ENCODE data around the gene ARHGAP42. TPM values are rescaled to one million over a fixed set of nuclear protein-coding genes. Genes with fewer than 3 reads are reported as not detected.

Gene ARHGAP42
- total and polyA plus RNA-seq, 2 donors, result 6.0 to 24.4 TPM

DNA sequence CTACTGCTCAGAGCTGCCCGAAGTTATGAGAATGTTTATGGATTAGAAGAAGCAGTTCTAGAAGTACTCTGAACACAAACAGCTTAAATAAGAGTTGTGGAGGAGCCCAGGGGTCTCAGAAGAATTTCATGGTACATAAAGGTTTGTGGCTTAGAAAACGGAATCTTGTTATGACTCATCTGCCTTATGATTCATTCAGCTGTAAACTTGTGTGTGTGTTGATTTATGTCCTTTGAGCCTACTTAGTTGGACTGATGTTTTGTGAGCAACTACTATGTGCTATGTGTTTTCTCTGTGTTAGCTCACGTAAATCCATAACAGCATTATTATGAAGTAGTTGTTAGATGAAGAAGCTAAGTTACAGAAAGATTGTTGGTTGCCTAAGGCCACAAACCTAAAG is 238.8 kb downstream of the ARHGAP42 start:
- Histone ChIP-seq H3K27me3 (ENCODE audit: control insufficient read depth in 2 of 2, insufficient read depth in 1 of 2, low read length in 1 of 2) (no peaks in the 10 kb centered on the region), H3K27ac (ENCODE audit: low read depth in 1 of 2, low read length in 1 of 2) (no peak overlapping the region), H3K4me3 (ENCODE audit: low read length in 2 of 2) (no peak overlapping the region), H3K4me1 (ENCODE audit: control insufficient read depth in 2 of 2, insufficient read depth in 2 of 2, low read length in 2 of 2) (no peaks in the 10 kb centered on the region), H3K36me3 (ENCODE audit: control insufficient read depth in 2 of 2, insufficient read depth in 2 of 2, low read length in 1 of 2) (no peaks in the 10 kb centered on the region), H3K9me3 (ENCODE audit: control insufficient read depth in 2 of 2, insufficient read depth in 1 of 2, low read length in 1 of 2) (no peaks in the 10 kb centered on the region)
- no peak for DNase-seq (ENCODE audit: low read depth in 6 of 9, low spot score in 9 of 9)
- WGBS, result 92% methylated on average over 3 of the region's 3 CpGs

DNA sequence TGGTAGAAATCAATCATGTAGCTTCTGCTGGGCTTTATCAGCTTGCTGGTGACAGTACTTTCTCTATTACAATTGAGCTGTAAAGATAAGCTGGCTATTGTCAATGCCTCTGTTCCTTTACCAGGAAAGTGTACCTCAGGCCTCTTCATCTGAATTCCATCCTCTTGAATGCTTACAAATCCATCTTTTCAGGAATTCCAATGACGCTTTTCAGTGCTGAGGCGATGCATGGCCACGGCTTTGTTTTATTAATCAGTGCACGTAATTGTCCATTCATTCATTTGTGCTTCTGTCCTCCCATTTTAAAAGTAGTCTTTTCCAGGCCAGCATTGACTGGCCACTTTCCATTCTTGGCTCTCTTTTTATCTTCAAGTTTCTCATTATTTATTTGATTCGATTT is 240.5 kb downstream of the ARHGAP42 start:
- 90% methylated on average over 5 of the region's 5 CpGs for WGBS
- H3K36me3 ChIP-seq (ENCODE audit: control insufficient read depth in 2 of 2, insufficient read depth in 2 of 2, low read length in 1 of 2), result no peaks in the 10 kb centered on the region

DNA sequence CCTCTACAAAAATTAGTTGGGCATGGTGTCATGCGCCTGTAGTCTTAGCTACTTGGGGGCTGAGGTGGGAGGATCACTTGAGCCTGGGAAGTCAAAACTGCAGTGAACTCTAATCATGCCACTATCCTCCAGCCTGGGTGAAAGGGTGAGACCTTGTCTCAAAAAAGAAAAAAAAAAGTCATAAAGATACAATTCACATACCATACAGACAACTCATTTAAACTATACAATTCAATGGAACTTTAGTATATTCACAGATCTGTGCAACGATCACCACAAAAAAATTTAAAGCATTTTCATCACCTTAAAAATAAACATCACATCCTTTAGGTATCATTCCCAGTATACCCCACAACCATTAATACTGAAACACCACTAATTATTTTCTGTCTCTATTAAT is 241.3 kb downstream of the ARHGAP42 start:
- Histone ChIP-seq H3K27me3 (ENCODE audit: control insufficient read depth in 2 of 2, insufficient read depth in 1 of 2, low read length in 1 of 2) (no peaks in the 10 kb centered on the region), H3K4me3 (ENCODE audit: low read length in 2 of 2) (no peak overlapping the region), H3K27ac (ENCODE audit: low read depth in 1 of 2, low read length in 1 of 2) (no peak overlapping the region), H3K4me1 (ENCODE audit: control insufficient read depth in 2 of 2, insufficient read depth in 2 of 2, low read length in 2 of 2) (no peaks in the 10 kb centered on the region), H3K9me3 (ENCODE audit: control insufficient read depth in 2 of 2, insufficient read depth in 1 of 2, low read length in 1 of 2) (no peaks in the 10 kb centered on the region), H3K36me3 (ENCODE audit: control insufficient read depth in 2 of 2, insufficient read depth in 2 of 2, low read length in 1 of 2) (no peaks in the 10 kb centered on the region)
- WGBS, result 96% methylated on average over 2 of the region's 2 CpGs
- no peak for DNase-seq (ENCODE audit: low read depth in 6 of 9, low spot score in 9 of 9)

More for the DNA sequence above, 240.5 kb downstream of the ARHGAP42 start:
- H3K9me3 ChIP-seq (ENCODE audit: control insufficient read depth in 2 of 2, insufficient read depth in 1 of 2, low read length in 1 of 2), result no peaks in the 10 kb centered on the region
- H3K4me3 ChIP-seq (ENCODE audit: low read length in 2 of 2), result no peak overlapping the region
- no peaks in the 10 kb centered on the region for H3K27me3 ChIP-seq (ENCODE audit: control insufficient read depth in 2 of 2, insufficient read depth in 1 of 2, low read length in 1 of 2)
- DNase-seq (ENCODE audit: low read depth in 6 of 9, low spot score in 9 of 9), result no peak
- no peaks in the 10 kb centered on the region for H3K4me1 ChIP-seq (ENCODE audit: control insufficient read depth in 2 of 2, insufficient read depth in 2 of 2, low read length in 2 of 2)
- no peak overlapping the region for H3K27ac ChIP-seq (ENCODE audit: low read depth in 1 of 2, low read length in 1 of 2)

DNA sequence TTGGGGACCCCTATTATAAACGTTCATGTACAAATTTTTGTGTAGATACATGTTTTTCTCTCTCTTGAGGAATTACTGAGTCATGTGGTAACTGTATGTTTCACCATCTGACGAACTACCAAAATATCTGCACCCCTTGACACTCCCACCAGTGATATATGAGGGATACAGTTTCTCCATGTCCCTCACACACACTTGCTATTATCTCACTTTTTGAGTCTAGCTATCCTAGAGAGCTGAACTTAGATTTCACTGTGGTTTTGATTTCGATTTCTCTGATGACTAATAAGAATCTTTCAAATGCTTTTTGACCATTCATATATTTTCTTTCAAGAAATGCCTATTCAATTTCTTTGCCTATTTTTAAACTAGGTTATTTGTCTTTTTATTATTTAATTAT is 242.3 kb downstream of the ARHGAP42 start:
- Histone ChIP-seq H3K4me3 (ENCODE audit: low read length in 2 of 2) (no peak overlapping the region), H3K9me3 (ENCODE audit: control insufficient read depth in 2 of 2, insufficient read depth in 1 of 2, low read length in 1 of 2) (no peaks in the 10 kb centered on the region), H3K27ac (ENCODE audit: low read depth in 1 of 2, low read length in 1 of 2) (no peak overlapping the region), H3K4me1 (ENCODE audit: control insufficient read depth in 2 of 2, insufficient read depth in 2 of 2, low read length in 2 of 2) (no peaks in the 10 kb centered on the region), H3K27me3 (ENCODE audit: control insufficient read depth in 2 of 2, insufficient read depth in 1 of 2, low read length in 1 of 2) (no peaks in the 10 kb centered on the region), H3K36me3 (ENCODE audit: control insufficient read depth in 2 of 2, insufficient read depth in 2 of 2, low read length in 1 of 2) (no peaks in the 10 kb centered on the region)
- WGBS, result 62% methylated on average over 3 of the region's 3 CpGs
- DNase-seq (ENCODE audit: low read depth in 6 of 9, low spot score in 9 of 9), result no peak

DNA sequence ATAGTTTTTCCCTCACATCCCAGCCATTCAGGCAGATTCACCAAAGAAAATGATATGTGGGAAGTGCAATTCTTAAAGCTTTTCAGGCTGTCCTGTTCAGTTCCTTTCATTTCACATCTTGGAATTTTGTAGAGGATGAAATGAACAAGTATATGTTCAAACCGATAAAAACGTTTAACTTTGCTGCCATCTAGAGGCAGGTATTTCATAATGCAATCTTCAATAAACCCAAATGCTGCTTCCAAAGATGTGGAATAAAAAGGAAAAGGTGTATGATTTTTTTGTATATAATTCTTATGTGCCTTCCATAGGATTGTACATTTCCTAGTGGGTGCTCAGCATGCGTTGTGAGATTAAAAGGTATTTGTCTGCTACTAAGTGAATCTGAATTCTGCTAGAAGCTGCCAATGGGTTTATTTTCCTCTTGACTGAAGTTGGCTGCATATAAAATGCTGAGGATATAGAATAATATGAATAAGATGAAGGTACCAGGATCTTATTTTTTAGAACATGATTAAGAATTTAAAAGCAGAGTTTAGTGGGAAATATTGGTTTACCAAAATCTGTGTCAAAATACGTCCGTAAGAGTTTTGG is 243.2 kb downstream of the ARHGAP42 start:
- H3K27me3 ChIP-seq (ENCODE audit: control insufficient read depth in 2 of 2, insufficient read depth in 1 of 2, low read length in 1 of 2), result no peaks in the 10 kb centered on the region
- H3K4me1 ChIP-seq (ENCODE audit: control insufficient read depth in 2 of 2, insufficient read depth in 2 of 2, low read length in 2 of 2), result no peaks in the 10 kb centered on the region
- no peaks in the 10 kb centered on the region for H3K36me3 ChIP-seq (ENCODE audit: control insufficient read depth in 2 of 2, insufficient read depth in 2 of 2, low read length in 1 of 2)
- no peak overlapping the region for H3K4me3 ChIP-seq (ENCODE audit: low read length in 2 of 2)
- no peaks in the 10 kb centered on the region for H3K9me3 ChIP-seq (ENCODE audit: control insufficient read depth in 2 of 2, insufficient read depth in 1 of 2, low read length in 1 of 2)
- no peak overlapping the region for H3K27ac ChIP-seq (ENCODE audit: low read depth in 1 of 2, low read length in 1 of 2)
- WGBS, result 41% methylated on average over 5 of the region's 5 CpGs
- DNase-seq (ENCODE audit: low read depth in 6 of 9, low spot score in 9 of 9), result peak in 7 of 9 donors; percentile 6 to 50 (median 18)

DNA sequence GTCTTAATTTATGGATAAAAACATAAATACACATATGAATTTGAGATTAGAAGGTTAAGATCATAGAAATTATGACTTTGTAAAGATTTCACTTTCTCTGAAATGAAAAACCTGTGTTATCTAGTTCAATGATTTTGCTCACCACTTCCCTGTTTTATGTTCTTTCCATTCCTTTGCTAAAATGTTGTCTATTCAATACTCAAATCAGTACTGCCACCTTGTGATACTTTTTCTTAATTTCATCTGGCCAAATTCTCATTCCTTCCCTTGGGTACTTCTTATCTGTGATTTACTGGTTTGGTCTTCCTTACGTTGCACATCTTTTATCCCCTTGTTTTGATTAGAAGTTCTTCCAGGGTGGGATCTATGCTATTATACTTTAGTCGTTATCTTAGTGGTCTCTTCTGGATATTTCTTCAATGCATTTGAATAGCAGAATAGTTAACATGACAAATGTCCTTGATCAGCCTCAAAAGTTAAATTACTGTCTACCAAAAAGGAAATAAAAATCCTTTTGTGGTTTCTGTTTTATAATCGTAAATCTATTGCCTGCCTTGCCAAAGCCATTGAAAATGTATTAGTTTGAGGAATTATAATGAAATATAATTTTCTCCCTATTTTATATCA is 245.5 kb downstream of the ARHGAP42 start:
- 40% methylated on average over 3 of the region's 3 CpGs for WGBS
- no peaks in the 10 kb centered on the region for H3K27me3 ChIP-seq (ENCODE audit: control insufficient read depth in 2 of 2, insufficient read depth in 1 of 2, low read length in 1 of 2)
- no peaks in the 10 kb centered on the region for H3K4me1 ChIP-seq (ENCODE audit: control insufficient read depth in 2 of 2, insufficient read depth in 2 of 2, low read length in 2 of 2)
- DNase-seq (ENCODE audit: low read depth in 6 of 9, low spot score in 9 of 9), result peak in 1 of 9 donors; percentile 25
- no peaks in the 10 kb centered on the region for H3K9me3 ChIP-seq (ENCODE audit: control insufficient read depth in 2 of 2, insufficient read depth in 1 of 2, low read length in 1 of 2)
- H3K4me3 ChIP-seq (ENCODE audit: low read length in 2 of 2), result no peak overlapping the region
- H3K27ac ChIP-seq (ENCODE audit: low read depth in 1 of 2, low read length in 1 of 2), result no peak overlapping the region
- no peaks in the 10 kb centered on the region for H3K36me3 ChIP-seq (ENCODE audit: control insufficient read depth in 2 of 2, insufficient read depth in 2 of 2, low read length in 1 of 2)

DNA sequence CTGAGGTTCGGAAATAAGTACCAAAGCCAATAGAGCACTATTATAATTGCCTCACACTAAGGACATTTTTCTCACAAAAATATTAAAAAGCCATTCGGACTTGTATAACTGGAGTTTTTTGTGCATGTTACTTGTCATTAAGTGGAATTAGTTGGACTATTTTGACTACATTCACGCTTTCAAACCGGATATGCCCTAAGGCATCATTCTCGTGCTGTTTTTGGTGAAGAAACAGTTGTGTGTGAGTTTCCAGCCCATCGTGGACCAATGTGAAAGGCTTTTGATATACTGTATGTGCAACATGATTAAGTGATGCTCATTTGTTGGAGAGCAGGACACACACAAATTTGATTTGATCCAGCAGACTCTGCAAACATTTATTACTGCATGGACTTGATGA is 249.7 kb downstream of the ARHGAP42 start:
- H3K4me1 ChIP-seq (ENCODE audit: control insufficient read depth in 2 of 2, insufficient read depth in 2 of 2, low read length in 2 of 2), result no peaks in the 10 kb centered on the region

DNA sequence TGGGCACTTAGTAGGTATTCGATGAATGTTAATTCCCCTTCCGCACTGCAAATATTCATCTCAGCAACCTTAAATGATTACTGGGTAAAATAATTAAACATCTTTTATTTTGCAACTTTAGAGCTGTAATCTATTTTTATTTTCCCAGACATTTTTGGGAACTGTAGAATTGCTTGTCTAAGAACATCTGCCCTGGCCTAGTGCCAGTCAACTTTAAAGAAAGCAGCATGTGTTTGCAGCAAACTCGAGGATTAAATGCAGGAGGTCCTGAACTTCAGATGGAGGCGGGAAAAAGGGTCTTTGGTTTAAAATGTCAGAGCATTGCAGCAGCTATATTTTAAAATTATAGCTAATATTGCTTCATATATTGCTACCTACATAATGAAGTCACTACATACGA is 252.5 kb downstream of the ARHGAP42 start:
- H3K9me3 ChIP-seq (ENCODE audit: control insufficient read depth in 2 of 2, insufficient read depth in 1 of 2, low read length in 1 of 2), result no peaks in the 10 kb centered on the region
- WGBS, result 71% methylated on average over 5 of the region's 5 CpGs
- no peaks in the 10 kb centered on the region for H3K4me1 ChIP-seq (ENCODE audit: control insufficient read depth in 2 of 2, insufficient read depth in 2 of 2, low read length in 2 of 2)
- DNase-seq (ENCODE audit: low read depth in 6 of 9, low spot score in 9 of 9), result no peak
- H3K4me3 ChIP-seq (ENCODE audit: low read length in 2 of 2), result no peak overlapping the region
- no peak overlapping the region for H3K27ac ChIP-seq (ENCODE audit: low read depth in 1 of 2, low read length in 1 of 2)
- H3K27me3 ChIP-seq (ENCODE audit: control insufficient read depth in 2 of 2, insufficient read depth in 1 of 2, low read length in 1 of 2), result no peaks in the 10 kb centered on the region
- H3K36me3 ChIP-seq (ENCODE audit: control insufficient read depth in 2 of 2, insufficient read depth in 2 of 2, low read length in 1 of 2), result no peaks in the 10 kb centered on the region

More for the DNA sequence above, 249.7 kb downstream of the ARHGAP42 start:
- Histone ChIP-seq H3K4me3 (ENCODE audit: low read length in 2 of 2) (no peak overlapping the region), H3K36me3 (ENCODE audit: control insufficient read depth in 2 of 2, insufficient read depth in 2 of 2, low read length in 1 of 2) (no peaks in the 10 kb centered on the region), H3K27me3 (ENCODE audit: control insufficient read depth in 2 of 2, insufficient read depth in 1 of 2, low read length in 1 of 2) (no peaks in the 10 kb centered on the region), H3K27ac (ENCODE audit: low read depth in 1 of 2, low read length in 1 of 2) (no peak overlapping the region), H3K9me3 (ENCODE audit: control insufficient read depth in 2 of 2, insufficient read depth in 1 of 2, low read length in 1 of 2) (no peaks in the 10 kb centered on the region)
- 90% methylated on average over 6 of the region's 6 CpGs for WGBS
- DNase-seq (ENCODE audit: low read depth in 6 of 9, low spot score in 9 of 9), result no peak

DNA sequence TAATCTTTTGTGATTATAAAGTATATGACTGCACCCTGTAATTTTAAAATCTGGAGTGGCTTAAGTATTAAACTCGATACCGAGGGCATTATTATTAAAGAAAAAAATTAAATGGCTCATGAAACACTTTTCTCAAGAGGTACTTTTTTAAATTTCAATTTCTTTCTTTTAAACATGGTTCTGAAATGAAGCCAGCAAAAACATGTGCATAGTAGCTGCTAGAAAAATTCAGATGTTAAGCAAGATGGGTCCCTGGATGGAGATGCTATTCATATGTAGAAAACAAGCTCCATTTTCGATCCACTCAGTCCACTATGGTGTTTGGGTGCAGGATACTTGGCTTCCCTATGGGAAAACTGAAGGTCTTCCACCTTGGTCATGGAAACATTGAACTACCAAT is 253.0 kb downstream of the ARHGAP42 start:
- H3K27me3 ChIP-seq (ENCODE audit: control insufficient read depth in 2 of 2, insufficient read depth in 1 of 2, low read length in 1 of 2), result no peaks in the 10 kb centered on the region
- WGBS, result 97% methylated on average over 3 of the region's 3 CpGs
- H3K36me3 ChIP-seq (ENCODE audit: control insufficient read depth in 2 of 2, insufficient read depth in 2 of 2, low read length in 1 of 2), result no peaks in the 10 kb centered on the region
- H3K4me1 ChIP-seq (ENCODE audit: control insufficient read depth in 2 of 2, insufficient read depth in 2 of 2, low read length in 2 of 2), result no peaks in the 10 kb centered on the region
- no peak for DNase-seq (ENCODE audit: low read depth in 6 of 9, low spot score in 9 of 9)
- no peak overlapping the region for H3K4me3 ChIP-seq (ENCODE audit: low read length in 2 of 2)
- H3K9me3 ChIP-seq (ENCODE audit: control insufficient read depth in 2 of 2, insufficient read depth in 1 of 2, low read length in 1 of 2), result no peaks in the 10 kb centered on the region
- H3K27ac ChIP-seq (ENCODE audit: low read depth in 1 of 2, low read length in 1 of 2), result no peak overlapping the region
